Endothelial cell of umbilical vein (primary cell): Measurements from ENCODE around the gene ACAP2.

Source experiments
- CTCF ChIP-seq, 2 donors: IDR thresholded peaks; 1 replicate in 1 of 2; 2 replicates in 1 of 2; pipeline ENCODE4 v1.5.1; 2011; ENCODE audit warnings: low read length in 2 of 2, mild to moderate bottlenecking in 2 of 2, moderate library complexity in 2 of 2, control low read depth in 1 of 2, inconsistent platforms in 1 of 2, low read depth in 1 of 2; ENCODE audit not compliant: insufficient read depth in 1 of 2; ENCODE audit errors: extremely low read depth in 1 of 2
- POLR2A ChIP-seq: IDR thresholded peaks from 2 replicates; pipeline ENCODE4 v1.6.1; 2012; ENCODE audit warnings: low read depth, mild to moderate bottlenecking, control low read depth, low read length

GRCh38 chr3:195453236-195453635, 10.4 kb upstream of the ACAP2 start:
- TF ChIP-seq CTCF (IDR thresholded peaks at IDR 0.05; ENCODE audit: extremely low read depth in 1 of 2, insufficient read depth in 1 of 2, low read depth in 1 of 2, low read length in 2 of 2) (no peak), POLR2A (no peak)
